NCI-H146 (cell line): ENCODE results near the gene SOX5.
A peak's percentile ranks its signal among the peaks of the same experiment; 100 is the strongest.
"Not testable (repeated sequence)": the region's sequence is repeated elsewhere in the genome, so short reads cannot be mapped to it uniquely, and the experiment has no call there.

ENCODE experiments used
- DNase-seq: peaks from one replicate; lab custom pipeline; 2025; lab: John Stamatoyannopoulos, UW

SOX5 gene

GRCh38 chr12:23909551-23909950 lies 39.9 kb downstream of the SOX5 start:
- peak; percentile 29 for DNase-seq

DNA sequence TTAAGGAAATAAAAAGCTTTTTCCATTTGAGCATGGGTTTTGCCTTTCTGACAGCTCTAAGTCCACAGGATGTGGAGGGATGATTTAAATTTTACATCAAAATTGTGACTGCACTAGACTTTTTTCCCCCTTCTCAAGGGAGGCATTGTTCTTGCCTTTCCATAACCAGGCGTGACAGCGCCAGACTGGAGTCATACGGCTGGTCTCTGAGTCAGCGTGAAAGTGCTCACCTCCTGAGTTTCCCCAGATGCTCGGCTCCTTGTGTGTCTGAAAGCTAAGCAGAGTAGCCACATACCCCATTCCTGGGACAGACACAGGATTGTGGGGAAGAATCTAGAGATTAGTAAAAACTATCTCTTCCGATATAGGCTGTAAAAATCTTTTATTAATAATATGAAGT lies 43.1 kb downstream of the SOX5 start:
- DNase-seq: no peak

- DNase-seq: no peak
These were observed 50.0 kb downstream of the SOX5 start for GRCh38 chr12:23899434-23899833.

DNA sequence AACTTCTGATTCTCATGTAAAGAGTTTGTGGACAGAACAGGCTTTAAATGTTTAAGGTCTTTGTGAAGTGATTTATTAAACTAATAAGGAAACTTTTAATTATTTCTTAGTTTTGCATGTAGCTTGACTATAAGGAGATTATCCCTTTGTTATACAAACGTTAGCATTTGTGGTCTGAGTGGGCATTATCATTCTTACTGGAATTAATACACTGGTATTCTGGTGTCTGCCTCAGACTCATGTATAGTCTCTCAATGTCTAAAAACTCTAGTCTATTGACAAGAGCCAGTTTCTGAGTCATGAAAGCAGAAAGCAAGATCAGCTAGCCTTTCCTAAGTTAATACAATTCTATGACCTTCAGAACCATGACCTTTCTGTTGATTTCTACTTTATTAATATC lies 51.3 kb downstream of the SOX5 start:
- DNase-seq: no peak

DNA sequence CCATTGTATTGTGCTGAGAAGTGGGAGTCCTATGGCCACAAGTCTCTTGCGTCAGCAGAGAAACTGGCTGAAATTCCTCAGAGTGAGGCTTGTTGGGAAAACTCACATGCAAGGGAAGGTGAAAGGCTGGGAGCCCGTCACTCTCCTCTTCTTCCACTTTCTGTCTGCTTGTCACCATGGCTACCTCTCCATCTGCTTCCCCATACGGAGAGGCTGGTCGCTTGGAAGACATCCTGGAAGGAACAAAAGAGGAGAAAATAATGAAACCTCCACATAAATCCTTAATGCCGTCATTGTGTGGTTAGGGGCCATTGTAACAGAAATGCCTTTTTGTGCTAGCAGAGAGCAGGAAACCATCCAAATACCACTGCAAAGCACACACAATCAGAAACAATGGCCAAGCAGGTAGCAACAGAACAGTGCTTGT lies 53.7 kb downstream of the SOX5 start:
- peak; percentile 90 for DNase-seq

DNA sequence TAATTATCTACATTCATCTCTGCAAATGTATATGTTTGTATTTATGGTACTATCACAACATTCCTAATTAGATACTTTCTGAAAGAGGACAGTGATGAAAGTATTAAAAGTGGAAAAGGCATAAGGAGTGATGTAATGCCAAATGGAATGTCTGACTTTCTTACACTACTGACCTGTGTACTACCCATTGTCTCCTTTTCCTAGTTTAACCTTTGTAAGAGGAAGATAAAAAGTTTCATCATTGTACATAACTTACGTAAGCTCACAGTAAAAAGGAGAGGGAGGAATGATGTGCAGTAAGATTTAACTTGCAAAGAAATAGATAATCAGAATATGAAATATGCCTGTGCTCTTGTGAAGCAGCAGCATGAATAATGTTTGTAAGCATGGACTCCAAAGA lies 55.9 kb downstream of the SOX5 start:
- DNase-seq: no peak

GRCh38 chr12:23891115-23891514 lies 58.4 kb downstream of the SOX5 start:
- no peak for DNase-seq

GRCh38 chr12:23889069-23889440 lies 60.4 kb downstream of the SOX5 start:
- no peak for DNase-seq

DNA sequence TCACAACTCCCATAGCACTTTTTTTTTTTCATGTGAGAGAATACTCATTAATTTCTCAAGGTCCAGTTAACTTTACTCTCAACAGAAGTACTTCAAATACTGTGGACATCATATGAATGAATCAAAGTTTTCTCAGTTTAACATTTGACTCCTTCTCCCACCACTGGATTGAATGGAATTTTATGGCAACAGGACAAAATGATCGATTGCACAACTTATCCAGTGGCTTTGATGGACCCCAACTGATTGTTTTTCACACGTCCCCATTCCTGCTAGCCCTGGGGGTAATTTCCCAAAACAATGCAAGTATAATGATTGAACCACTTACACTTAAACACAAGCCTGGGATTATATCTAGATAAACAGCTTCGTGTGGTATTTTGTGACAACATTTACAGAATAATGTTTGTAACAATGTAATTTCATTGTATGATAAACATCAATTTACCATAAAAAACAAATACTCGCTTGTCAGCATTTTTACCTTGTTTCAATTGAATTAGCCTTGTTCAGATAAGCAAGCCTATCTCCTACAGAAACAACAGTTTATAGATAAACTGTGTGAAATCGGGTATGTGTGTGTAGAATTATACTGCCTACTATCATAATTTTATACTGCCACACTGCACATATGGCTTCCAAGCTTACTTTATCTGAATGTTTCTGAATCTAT lies 60.9 kb downstream of the SOX5 start:
- peak; percentile 34 for DNase-seq

DNA sequence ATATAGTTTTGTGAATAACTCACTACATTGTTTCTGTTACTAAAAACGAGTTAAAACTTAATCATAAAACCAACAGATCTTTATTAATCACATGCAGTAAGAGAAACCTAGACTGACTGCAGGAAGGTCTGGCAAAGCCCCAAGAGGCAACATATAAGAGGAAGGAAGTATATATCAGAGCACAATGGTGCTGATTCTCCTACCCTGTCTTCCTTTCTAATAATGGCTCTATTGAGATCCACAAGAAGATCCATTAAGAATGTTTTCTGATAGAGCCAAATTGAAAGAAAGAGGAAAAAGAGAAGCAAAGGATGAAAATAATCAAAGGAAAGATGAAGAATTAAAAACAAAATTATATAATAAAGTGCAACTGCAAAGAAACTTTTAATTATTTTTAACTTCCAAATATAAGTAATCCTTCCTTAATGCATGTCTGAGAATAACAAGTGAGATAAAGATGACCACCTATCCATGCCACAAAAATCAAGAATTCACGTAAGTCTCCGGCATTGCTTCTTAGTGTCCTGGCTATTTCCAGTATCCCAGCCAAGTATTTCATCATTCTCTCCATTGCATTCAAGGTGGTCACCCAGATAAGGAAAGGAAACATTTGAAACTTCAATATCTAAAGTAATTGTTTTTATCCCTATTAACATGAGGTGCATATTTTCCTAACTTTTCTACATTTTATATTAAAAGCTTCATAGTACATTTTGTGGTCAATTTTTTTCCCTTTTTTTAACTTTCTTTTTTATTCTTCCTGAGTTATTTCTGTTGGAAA lies 62.2 kb downstream of the SOX5 start:
- DNase-seq: no peak

- no peak for DNase-seq
These were observed 64.1 kb downstream of the SOX5 start for GRCh38 chr12:23885394-23885793.

- DNase-seq: no peak
These were observed 64.6 kb downstream of the SOX5 start for GRCh38 chr12:23884909-23885308.

- DNase-seq: no peak
These were observed 68.5 kb downstream of the SOX5 start for GRCh38 chr12:23880988-23881387.

DNA sequence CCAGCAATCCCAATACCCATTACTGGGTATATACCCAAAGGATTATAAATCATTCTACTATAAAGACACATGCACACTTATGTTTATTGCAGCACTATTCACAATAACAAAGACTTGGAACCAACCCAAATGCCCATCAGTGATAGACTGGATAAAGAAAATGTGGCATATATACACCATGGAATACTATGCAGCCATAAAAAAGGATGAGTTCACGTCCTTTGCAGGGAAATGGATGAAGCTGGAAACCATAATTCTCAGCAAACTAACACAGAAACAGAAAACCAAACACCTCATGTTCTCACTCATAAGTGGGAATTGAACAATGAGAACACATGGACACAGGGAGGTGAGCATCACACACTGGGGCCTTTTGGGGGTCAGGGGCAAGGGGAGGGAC lies 72.9 kb downstream of the SOX5 start:
- DNase-seq: not testable (repeated sequence)

GRCh38 chr12:23867794-23868193 lies 81.7 kb downstream of the SOX5 start:
- no peak for DNase-seq

GRCh38 chr12:23862701-23863100 lies 86.8 kb downstream of the SOX5 start:
- DNase-seq: no peak

GRCh38 chr12:23860019-23860418 lies 89.5 kb downstream of the SOX5 start:
- DNase-seq: no peak

- no peak for DNase-seq
These were observed 92.3 kb downstream of the SOX5 start for GRCh38 chr12:23857178-23857577.

DNA sequence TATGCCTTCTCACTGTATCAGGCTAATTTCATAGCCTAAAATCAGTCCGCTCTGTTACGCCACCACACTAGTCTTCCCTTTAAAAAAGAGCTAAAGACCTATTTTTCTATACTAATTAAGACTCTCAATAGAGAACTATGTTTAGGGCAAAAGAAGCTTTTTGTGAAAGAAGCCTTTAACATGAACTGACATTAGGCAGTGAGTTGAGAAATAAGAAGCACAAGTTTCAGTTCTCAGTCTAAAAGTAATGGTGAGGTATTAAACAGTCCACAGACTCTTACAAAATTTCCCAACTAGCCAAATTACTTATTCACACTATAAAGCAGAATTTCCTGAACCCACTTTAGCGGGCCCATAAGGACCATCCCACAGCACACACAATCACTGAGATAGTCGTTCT lies 93.7 kb downstream of the SOX5 start:
- DNase-seq: no peak

DNA sequence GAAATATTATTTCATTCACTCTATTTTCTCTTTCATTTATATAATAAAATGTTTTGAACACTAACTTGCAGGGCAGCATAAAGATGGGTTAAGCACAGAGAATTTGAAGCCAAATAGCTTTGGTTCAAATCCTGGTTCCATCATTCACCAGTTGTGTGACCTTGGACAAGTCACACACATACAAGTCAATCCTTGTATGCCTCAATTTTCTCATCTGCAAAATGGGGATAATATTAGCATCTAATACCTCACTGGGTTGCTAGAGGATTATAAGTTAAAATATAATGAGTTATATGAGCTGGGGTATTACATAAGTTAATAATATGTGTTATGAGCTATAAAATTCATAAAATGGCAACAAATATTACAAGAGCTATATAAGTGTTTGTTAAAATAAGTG lies 94.9 kb downstream of the SOX5 start:
- DNase-seq: no peak

DNA sequence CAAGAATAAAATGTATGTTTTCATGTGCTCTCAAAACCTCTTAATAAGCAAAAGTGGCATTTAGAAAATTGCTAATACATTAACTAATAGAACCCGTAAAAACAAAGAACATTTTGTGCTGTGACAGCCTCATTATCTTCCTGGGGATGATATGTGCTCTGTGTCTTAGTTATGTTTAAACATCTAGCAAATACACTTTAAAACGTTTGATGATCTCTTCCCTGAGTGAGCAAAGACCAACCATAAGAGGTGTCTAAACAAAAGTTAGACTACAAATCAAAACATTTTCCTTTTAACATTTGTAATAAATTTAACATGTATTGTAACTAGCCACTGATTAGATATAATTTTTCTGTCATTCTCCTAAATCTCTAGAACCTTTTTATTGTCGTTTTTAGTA lies 95.8 kb downstream of the SOX5 start:
- DNase-seq: no peak

GRCh38 chr12:23851602-23852001 lies 97.9 kb downstream of the SOX5 start:
- DNase-seq: no peak

DNA sequence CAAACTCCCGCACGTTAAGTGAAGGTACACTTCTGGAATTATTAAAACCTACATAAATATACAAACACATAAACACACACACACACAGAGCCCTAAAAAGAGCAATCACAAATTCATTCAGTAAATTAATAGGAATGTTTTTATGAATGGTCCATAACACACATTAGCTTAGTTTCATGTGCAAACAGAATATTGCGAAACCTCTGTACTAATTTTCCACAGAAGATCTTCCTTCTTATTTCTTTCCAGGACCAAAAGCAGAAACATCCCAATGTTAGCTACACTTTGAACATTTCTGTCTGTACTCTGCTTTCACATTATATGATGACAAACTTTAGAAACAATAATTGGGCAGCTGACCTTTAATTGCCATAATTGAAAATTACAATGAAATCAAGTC lies 101.6 kb downstream of the SOX5 start:
- no peak for DNase-seq

- DNase-seq: no peak
These were observed 105.5 kb downstream of the SOX5 start for GRCh38 chr12:23843958-23844357.
